HG03097 (cell line): ENCODE data around the gene PKD1.

ENCODE experiments used
- ATAC-seq: cut with Tn5 transposase; IDR thresholded peaks from one replicate; pipeline ENCODE4 v1.9.1; 2021; ENCODE audit not compliant: unreplicated experiment, low FRiP score

Gene PKD1

GRCh38 chr16:2170587-2171435 is 35.1 kb upstream of the PKD1 start:
- no peak for ATAC-seq

GRCh38 chr16:2170080-2170479 is 34.4 kb upstream of the PKD1 start:
- ATAC-seq = no peak

- no peak for ATAC-seq
Measured at GRCh38 chr16:2167068-2167638, 31.5 kb upstream of the PKD1 start.

- ATAC-seq = no peak
Measured at GRCh38 chr16:2166263-2167067, 30.8 kb upstream of the PKD1 start.

GRCh38 chr16:2165861-2166260 is 30.2 kb upstream of the PKD1 start:
- ATAC-seq = no peak

GRCh38 chr16:2163211-2163881 is 27.6 kb upstream of the PKD1 start:
- ATAC-seq = no peak

- no peak for ATAC-seq
Measured at GRCh38 chr16:2162676-2163118, 27.0 kb upstream of the PKD1 start.

GRCh38 chr16:2161911-2162310 is 26.2 kb upstream of the PKD1 start:
- no peak for ATAC-seq

- no peak for ATAC-seq
Measured at GRCh38 chr16:2160915-2161551, 25.3 kb upstream of the PKD1 start.

- no peak for ATAC-seq
Measured at GRCh38 chr16:2159175-2159838, 23.6 kb upstream of the PKD1 start.

GRCh38 chr16:2158262-2158638 is 22.6 kb upstream of the PKD1 start:
- ATAC-seq = no peak

- ATAC-seq = no peak
Measured at GRCh38 chr16:2157480-2158261, 22.0 kb upstream of the PKD1 start.

- ATAC-seq = no peak
Measured at GRCh38 chr16:2156849-2157224, 21.1 kb upstream of the PKD1 start.

- no peak for ATAC-seq
Measured at GRCh38 chr16:2155977-2156848, 20.5 kb upstream of the PKD1 start.

GRCh38 chr16:2155091-2155950 is 19.6 kb upstream of the PKD1 start, which contains the start of gene TRAF7:
Gene TRAF7, plus strand, starts transcription at chr16:2155782. Its CDS starts 8,139 bp downstream, at chr16:2163921.
- ATAC-seq = peak; percentile 91

- no peak for ATAC-seq
Measured at GRCh38 chr16:2154533-2155090, 18.9 kb upstream of the PKD1 start.
